Lower lobe of right lung (tissue), 2 donors: ENCODE results near the gene TSC22D2. TPM values are rescaled to one million over a fixed set of nuclear protein-coding genes. Genes with fewer than 3 reads are reported as not detected.
"Not testable (repeated sequence)": the region's sequence is repeated elsewhere in the genome, so short reads cannot be mapped to it uniquely, and the experiment has no call there.

Experiments
- ATAC-seq, 2 donors: fragments of 200-7000 bp; cut with Tn5 transposase; one replicate each; pipeline ENCODE4 v1.9.1; 2020 to 2022; ENCODE audit warnings: mild to moderate bottlenecking in 2 of 2, moderate library complexity in 2 of 2
- DNase-seq: peaks from one replicate; pipeline ENCODE4 v3.0.0-alpha.2; 2020
- H3K27ac ChIP-seq: fragments of 200-600 bp; one replicate; pipeline ENCODE4 v1.8.0; 2022
- H3K27me3 ChIP-seq: fragments of 200-600 bp; one replicate; pipeline ENCODE4 v1.8.0; 2022; ENCODE audit warnings: low read depth
- H3K36me3 ChIP-seq: fragments of 200-600 bp; one replicate; pipeline ENCODE4 v1.8.0; 2022; ENCODE audit warnings: mild to moderate bottlenecking
- H3K4me1 ChIP-seq: fragments of 200-600 bp; one replicate; pipeline ENCODE4 v1.8.0; 2022
- H3K4me3 ChIP-seq: fragments of 200-600 bp; one replicate; pipeline ENCODE4 v1.8.0; 2022; ENCODE audit warnings: mild to moderate bottlenecking
- H3K9me3 ChIP-seq: fragments of 200-600 bp; one replicate; pipeline ENCODE4 v1.8.0; 2022
- CTCF ChIP-seq: fragments of 200-600 bp; IDR thresholded peaks from one replicate; pipeline ENCODE4 v1.8.0; 2022; ENCODE audit warnings: antibody characterized with exemption, mild to moderate bottlenecking
- intact Hi-C: fragments of 100-400 bp; cut with DNase I; formaldehyde crosslinking; loops from one replicate; pipeline ENCODE4 v1.11.0; 2022
- total RNA-seq: library from RNA; stranded (reverse); fragmentation: NEBNext Ultra II Directional; extraction: Animal tissue kit (Norgen Biotek cat#: 25700); gene quantifications from one replicate; pipeline ENCODE4 v1.2.1, GENCODE V29; 2021
- donor health status: DM: no; HTN: yes; CAD: no; lungs with severe emphysema.

The TSC22D2 gene
- total RNA-seq, 1 donor from 2014 or later = 21.3 TPM

DNA sequence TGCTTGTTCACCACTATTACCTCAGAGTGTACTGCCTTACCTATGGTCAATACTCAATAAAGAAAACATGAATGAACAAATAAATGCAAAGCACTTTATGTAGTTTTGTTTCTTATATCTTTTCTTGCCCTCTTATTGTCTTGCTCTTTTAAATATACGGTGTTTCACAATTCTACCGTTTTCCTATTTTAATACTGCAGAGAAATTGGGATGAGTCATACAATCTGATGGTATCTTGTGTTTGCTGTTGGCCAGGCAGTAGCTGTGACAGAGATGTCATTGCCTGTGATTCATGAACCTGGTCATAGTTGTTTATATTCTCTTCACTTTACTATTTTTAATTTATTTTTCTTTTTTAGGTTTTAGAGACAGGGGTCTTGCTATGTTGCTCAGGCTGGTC is 89.9 kb downstream of the TSC22D2 start:
- Histone ChIP-seq H3K27me3 (no peaks in the 10 kb centered on the region), H3K27ac (no peak overlapping the region), H3K36me3 (no peaks in the 10 kb centered on the region), H3K4me1 (no peaks in the 10 kb centered on the region), H3K4me3 (no peak overlapping the region), H3K9me3 (no peaks in the 10 kb centered on the region)
- intact Hi-C loops = loop anchor here (10.0 kb wide), 2 partner anchors 83 to 213 kb away; no protein-coding TSS in a partner anchor
- no peak for TF ChIP-seq CTCF
- DNase-seq = no peak
- ATAC-seq = no peak

- H3K27me3 ChIP-seq, ATAC-seq, DNase-seq, H3K27ac ChIP-seq, H3K4me1 ChIP-seq, H3K36me3 ChIP-seq, intact Hi-C loops, H3K9me3 ChIP-seq, H3K4me3 ChIP-seq: not testable (repeated sequence)
Measured at GRCh38 chr3:150500960-150501359, 92.9 kb downstream of the TSC22D2 start.

- ATAC-seq = no peak
- no peak for DNase-seq
- no peaks in the 10 kb centered on the region for H3K27me3 ChIP-seq
- no peak for TF ChIP-seq CTCF
- H3K4me1 ChIP-seq = no peaks in the 10 kb centered on the region
- no peaks in the 10 kb centered on the region for H3K36me3 ChIP-seq
- H3K4me3 ChIP-seq = no peak overlapping the region
- H3K27ac ChIP-seq = no peak overlapping the region
- H3K9me3 ChIP-seq = no peaks in the 10 kb centered on the region
- intact Hi-C loops = no loop called here
Measured at GRCh38 chr3:150503402-150504099, 95.5 kb downstream of the TSC22D2 start.

DNA sequence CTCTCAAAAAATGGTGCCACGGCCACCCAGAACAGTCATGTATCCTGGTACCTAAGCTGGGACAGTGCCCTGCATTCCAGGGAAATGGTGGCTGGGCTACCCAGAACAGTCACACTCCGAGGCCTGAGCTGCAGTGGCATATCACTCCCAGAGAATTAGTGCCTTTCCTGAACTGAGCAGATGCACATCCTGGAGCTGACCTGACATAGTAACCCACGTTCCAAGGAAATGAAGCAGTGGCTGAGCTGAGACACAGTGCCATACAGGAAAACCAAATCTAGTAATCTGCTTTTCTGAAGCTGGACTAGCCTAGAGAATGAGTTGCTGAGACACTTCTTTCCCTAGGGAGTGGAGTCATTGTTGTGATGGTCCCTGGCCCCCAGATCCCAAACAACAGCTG is 96.4 kb downstream of the TSC22D2 start:
- Histone ChIP-seq H3K9me3 (no peaks in the 10 kb centered on the region), H3K4me1 (no peaks in the 10 kb centered on the region)

GRCh38 chr3:150508401-150508800 is 100.3 kb downstream of the TSC22D2 start:
- no peak for DNase-seq

More for the DNA sequence above, 96.4 kb downstream of the TSC22D2 start:
- no peak overlapping the region for H3K4me3 ChIP-seq
- TF ChIP-seq CTCF = no peak
- no peaks in the 10 kb centered on the region for H3K36me3 ChIP-seq
- H3K27me3 ChIP-seq = no peaks in the 10 kb centered on the region
- ATAC-seq (no peak), DNase-seq (no peak)
- intact Hi-C loops = no loop called here
- no peak overlapping the region for H3K27ac ChIP-seq

More at GRCh38 chr3:150508401-150508800, 100.3 kb downstream of the TSC22D2 start:
- no peak for ATAC-seq
- Histone ChIP-seq H3K36me3 (no peaks in the 10 kb centered on the region), H3K27ac (no peak overlapping the region), H3K27me3 (no peaks in the 10 kb centered on the region), H3K9me3 (no peaks in the 10 kb centered on the region), H3K4me1 (no peaks in the 10 kb centered on the region), H3K4me3 (no peak overlapping the region)
- intact Hi-C loops = no loop called here
- no peak for TF ChIP-seq CTCF
